GM18511 (cell line): ENCODE data around the gene DCDC1.
"Not testable (repeated sequence)": the region's sequence is repeated elsewhere in the genome, so short reads cannot be mapped to it uniquely, and the experiment has no call there.

Experiments
- ATAC-seq: cut with Tn5 transposase; IDR thresholded peaks from one replicate; pipeline ENCODE4 v1.9.1; 2021; ENCODE audit warnings: mild to moderate bottlenecking, moderate library complexity; ENCODE audit not compliant: unreplicated experiment

Gene DCDC1

DNA sequence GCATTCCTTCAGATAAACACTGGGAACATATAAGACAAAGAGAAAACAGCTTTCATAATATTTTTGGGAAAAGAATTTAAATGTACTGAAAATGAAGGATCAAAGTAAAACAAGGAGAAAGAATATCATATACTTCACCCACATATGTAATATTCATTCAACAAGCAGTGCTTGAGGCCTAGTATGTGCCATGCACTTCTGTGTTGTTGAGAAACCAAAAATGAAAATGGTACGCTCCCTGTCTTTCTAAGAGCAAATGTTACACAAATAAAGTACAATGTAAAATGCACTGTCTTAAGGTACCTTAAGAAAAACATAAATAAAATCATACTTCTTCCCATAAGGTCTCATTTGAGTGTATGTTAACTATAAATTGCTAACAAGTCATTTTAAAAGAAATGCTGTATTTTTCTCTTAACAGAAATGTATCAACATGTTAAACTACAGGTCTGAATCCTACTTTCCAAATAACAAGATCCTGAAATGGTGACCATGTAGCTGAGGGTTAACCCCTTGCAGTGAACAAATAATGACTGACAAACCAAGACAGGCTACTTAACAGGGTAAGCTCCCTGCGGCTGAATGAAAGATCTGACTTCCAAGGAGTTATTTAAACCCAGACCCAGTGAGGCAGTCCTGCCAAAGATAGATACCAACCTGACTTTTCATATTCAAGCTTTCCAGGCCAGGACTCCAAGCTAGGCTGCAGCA is 377.6 kb downstream of the DCDC1 start:
- no peak for ATAC-seq

DNA sequence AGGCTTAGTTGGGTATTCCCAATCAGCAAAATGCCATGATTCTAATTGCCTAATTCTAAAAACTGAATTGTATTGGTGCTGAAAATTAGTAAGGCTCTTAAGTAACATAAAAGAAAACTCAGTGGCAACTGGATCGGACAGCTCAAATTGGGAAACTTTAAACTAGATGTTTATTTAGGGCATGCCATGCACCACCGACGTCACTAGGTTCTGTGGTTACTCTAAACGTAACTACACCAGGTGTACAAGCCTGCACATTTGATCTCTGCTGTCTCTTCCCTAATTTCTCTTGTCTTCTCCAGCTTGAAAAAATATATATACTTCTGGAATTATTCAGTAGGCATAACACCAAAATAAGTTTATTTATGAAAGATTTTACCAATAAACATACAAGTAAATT is 378.2 kb downstream of the DCDC1 start:
- ATAC-seq = no peak

GRCh38 chr11:30990625-30991296 is 378.8 kb downstream of the DCDC1 start:
- no peak for ATAC-seq

- ATAC-seq = no peak
These were observed 381.7 kb downstream of the DCDC1 start for GRCh38 chr11:30987819-30988218.

DNA sequence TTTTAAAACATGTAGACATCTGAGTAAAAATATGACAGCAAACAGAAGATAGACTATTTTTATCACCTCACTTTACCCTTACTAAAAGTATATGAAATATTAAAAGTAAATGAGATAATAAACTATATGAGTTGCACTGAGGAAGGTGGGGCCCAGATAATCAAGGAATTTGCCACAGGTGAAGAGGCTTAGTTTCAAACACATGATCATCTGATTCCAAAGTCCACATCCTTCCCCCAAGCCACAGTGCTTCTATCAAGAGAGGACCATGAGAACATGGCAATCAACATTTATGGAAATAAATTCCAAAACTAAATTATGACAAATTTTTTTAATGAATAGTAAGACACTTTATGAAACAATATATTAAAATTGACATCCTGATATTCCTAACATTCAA is 384.0 kb downstream of the DCDC1 start:
- ATAC-seq = no peak

DNA sequence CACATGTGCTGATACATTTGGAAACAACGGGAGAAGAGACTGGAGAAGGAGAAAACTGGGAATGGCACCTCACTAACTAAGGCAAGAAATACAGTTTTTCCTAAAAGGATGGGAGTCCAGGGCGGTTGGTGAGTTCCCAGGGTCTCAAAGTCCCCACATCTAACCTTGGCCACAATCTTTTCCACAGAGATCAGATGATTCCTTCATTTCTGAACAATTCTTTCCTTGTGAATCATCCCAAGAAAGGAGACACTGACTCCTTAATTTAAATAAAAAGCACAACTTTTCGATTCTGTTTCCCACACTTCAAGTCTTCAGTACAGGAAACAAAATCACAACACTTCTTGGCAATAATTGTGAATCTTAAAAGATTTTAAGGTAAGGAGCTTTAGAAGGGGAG is 384.7 kb downstream of the DCDC1 start:
- no peak for ATAC-seq

DNA sequence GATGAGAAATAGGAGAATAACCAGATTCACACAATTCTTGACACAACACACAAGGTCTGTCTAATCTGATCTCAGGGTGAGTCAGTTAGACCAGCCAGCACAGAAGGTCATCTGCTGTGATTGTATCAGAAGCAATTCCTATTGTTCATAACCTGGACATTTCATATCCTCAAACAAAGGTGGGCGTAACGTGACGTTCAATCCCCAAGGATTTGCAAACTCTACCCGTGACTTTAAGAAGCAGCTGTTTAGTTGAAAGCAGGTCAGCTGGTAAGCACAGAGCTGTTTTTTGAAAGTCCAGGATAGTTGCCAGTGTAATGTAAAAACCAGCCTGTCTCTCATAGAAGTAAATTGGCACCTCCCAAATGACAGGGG is 385.1 kb downstream of the DCDC1 start:
- ATAC-seq = no peak

DNA sequence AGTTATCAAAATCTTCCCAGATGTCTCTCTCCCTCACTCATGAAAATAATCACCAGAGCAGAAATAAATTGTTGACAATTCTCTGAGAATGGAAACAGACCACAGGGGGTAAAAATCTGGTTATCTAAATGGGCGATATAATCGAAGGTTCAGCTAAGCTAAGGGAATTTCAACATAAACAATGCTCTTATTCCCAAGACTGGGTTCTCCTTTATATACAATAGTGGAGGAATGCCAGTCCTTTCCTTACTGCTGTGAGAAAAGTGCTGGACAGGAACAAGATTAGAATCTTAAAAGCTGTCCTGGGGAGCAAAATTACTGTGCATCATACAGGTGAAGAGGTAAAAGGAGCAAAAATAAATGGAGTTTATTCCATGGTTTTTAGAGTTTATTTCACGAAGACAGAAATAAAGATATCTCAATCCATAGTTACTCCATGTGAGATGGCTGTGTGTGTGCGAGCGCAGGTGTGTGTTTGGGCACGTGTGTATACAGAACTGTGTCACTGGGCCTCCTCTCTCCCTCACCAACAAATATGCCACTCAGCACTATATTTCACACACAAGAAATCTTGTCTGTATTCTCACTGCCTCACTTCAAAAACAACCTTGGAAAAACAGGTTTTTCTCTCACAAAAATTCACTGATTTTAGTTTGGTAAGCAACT is 385.6 kb downstream of the DCDC1 start:
- no peak for ATAC-seq

GRCh38 chr11:30983143-30983542 is 386.4 kb downstream of the DCDC1 start:
- no peak for ATAC-seq

DNA sequence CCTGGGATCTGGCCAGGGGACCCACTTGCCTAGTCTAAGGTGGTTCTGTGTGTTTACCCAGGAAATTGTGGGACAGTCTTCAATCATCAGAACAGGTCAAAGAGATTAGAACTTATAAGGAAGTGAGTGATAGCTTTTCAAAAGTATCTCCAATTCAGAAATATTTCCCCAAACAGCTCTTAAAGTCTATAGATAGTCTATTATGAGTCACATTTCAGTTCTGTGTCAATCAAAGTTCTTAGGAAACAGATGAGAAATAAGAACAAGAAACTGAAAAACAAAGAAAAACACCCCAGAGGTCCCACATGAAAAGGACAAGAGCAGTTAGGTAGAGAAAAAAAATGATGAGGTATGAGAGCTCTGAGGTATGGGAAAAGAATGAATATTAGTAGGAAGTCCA is 402.0 kb downstream of the DCDC1 start:
- ATAC-seq = no peak

GRCh38 chr11:30960387-30960992 is 409.0 kb downstream of the DCDC1 start:
- ATAC-seq = no peak

- ATAC-seq = no peak
These were observed 412.8 kb downstream of the DCDC1 start for GRCh38 chr11:30956751-30957150.

- ATAC-seq = no peak
These were observed 419.7 kb downstream of the DCDC1 start for GRCh38 chr11:30949838-30950237.

DNA sequence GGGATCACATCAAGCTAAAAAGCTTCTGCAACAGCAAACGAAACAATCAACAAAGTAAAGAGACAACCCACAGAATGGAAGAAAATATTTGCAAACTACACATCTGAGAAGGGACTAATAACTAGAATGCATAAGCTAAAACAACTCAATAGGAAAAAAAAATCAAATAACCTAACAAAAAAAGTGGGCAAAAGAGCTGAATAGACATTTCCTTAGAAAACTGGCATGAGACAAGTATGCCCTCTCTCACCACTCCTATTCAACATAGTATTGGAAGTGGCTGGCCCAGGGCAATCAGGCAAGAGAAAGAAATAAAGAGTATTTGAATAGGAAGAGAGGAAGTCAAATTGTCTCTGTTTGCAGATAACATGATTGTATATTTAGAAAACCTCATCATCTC is 421.8 kb downstream of the DCDC1 start:
- ATAC-seq = not testable (repeated sequence)

GRCh38 chr11:30938810-30939209 is 430.7 kb downstream of the DCDC1 start:
- ATAC-seq = no peak

GRCh38 chr11:30938171-30938570 is 431.4 kb downstream of the DCDC1 start:
- ATAC-seq = no peak

DNA sequence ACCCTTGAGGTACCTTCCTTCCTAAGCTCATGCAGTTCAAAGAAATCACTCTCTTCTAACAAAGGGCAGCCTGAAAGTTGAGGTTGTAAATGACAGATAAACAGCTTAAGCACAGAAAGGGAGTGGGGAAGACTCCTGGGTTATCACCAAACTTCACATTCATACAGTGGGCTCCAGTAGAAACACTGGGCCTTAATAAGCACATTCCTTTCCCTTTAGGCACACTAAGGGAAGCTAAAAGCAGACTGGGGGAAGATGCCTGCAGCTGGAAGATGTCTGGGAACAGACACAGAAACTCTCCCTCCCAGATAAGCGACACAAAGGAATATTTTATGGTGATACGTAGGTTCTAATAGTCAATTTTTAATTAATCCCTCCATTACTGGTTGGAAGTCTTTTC is 433.0 kb downstream of the DCDC1 start:
- no peak for ATAC-seq

- ATAC-seq = no peak
These were observed 433.7 kb downstream of the DCDC1 start for GRCh38 chr11:30935861-30936260.

DNA sequence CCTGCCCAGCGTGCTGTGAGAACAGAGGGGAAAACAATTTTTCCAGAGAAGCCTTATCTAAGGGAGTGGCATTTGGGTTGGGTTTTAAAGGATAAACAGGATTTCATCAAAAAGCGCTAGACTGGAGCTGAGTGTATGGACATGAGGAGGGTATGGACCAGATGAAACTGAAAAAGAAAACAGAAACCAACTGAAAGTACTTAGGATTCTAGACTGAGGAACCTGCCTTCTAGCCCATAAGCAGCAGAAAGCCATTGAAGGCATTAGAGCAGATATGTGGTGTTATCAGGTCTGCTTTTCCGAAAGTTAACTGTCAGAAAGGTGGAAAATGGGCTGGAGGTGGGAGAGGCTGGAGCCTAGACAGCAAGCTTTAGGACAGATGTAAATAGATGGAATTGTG is 443.4 kb downstream of the DCDC1 start:
- ATAC-seq = no peak

DNA sequence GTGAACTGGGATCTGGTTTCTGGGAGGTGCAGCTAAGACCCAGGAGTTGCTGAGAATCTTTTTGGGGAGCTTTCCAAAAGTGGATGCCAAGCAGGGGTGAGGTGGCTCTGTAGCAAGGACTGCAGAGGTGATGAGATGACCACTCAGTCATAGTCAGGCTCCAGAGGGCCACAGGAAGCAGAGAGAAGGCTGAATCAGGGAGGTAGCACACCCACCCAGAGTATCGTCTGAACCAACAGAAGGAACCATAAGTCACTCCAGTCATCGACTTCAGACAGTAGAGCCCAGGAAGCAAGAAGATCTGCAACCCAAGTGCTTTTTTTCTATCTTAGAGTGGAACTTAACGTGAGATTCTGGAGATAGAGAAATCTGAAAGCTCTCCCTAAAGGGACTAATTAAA is 447.7 kb downstream of the DCDC1 start:
- ATAC-seq = no peak

DNA sequence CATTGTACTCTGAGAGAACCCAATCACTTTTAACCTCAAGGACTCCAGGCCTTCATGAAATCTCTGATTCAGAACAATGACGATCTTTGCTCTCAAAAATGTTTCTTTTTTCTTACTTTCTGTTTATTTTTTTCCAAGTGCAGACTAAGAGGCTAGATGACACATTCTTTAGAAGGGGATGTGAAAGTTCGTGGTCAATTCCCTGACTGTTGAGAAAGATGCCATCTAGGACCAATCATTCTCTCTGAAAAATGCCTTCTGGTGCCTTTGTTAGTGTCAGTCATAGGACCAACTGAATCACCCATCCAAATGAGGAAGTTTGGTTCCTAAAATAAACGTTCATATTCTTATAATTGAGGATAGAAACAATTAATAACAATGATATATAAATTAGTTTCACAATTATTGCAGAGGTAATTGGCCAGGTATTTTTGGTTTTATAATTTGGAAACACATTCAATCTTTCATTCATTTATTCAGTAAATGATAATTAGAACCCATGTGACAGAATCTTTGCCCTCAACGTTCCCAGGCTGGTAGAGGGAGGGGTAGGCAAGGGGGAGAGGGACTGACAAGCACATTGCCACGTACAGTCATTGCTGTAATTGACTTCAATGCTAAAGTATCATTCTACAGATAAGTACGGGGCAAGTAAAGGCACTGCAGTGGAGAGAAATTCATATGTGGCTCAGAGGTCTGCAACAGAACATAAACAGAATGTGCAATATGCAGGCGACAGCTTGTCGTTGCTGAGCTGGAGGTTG is 450.0 kb downstream of the DCDC1 start:
- peak; percentile 71 for ATAC-seq
